ENCODE measurements around the gene SHB.

Gene SHB

DNA sequence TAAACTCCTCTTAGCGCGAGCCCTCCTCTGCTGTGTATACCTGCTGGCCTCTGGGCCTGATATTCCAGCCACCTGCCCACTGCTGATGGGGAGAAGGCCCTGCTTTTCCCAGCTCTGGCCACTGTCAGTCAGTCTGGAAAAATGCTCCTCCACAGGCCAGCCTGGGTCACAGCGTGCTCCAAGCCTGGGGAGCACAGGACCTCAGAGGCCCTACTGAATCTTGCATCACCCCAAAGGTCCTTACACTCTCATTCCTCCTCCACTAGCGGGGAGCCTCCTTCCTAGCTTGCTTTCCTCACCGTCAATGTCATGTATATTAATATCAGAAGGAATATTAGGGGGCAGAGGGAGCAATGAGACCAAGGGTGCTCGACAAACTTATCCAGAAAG is 73.7 kb downstream of the SHB start:
- POLR2A ChIA-PET, result no interaction called here
- CTCF ChIA-PET, result interaction anchor here (0.8 kb wide), 1 partner anchor 9 kb away, joined by 3 read pairs; no protein-coding TSS in a partner anchor
- DNase-seq (ENCODE audit: extremely low spot score), result no peak
- TF ChIP-seq FOXM1 (IDR thresholded peaks at IDR 0.05; ENCODE audit: borderline replicate concordance), result no peak

DNA sequence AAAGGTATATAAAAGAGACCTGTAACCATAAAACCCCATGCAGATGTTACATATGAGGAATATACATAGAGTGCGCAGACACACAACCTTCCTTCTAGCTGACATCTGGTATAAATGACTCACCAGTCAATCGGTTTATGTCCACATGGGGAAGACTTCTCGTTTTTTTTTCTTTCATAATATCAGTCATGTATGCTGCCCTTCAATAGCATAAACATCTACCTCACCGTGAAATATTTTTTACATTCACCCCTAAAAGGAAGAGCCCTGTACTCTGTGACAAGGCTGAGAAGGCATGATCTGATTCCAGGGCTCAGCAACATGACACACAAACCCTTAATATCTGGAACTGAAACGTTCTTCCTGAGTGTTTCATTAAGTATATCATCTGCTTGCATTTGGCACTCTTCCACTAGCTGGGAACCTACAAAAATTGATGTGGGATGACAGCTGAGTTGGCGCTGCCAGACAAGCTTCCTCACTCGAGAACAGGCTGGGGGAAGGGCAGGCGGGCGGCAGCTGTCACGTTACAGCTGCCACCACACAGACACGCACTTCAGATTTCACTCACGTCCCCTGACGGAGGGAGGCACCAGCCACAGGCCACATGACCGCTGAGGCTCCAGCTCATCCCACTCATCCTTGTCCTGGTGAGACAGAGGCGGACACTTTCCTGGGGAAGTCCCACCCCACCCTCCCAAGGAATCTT is 74.2 kb downstream of the SHB start:
- TF ChIP-seq TARDBP (IDR thresholded peaks at IDR 0.05) (no peak), L3MBTL2 (conservative IDR thresholded peaks at IDR 0.05) (no peak), FOXK2 (IDR thresholded peaks at IDR 0.05) (no peak), SP1 (IDR thresholded peaks at IDR 0.05) (no peak), ELF4 (IDR thresholded peaks at IDR 0.05) (no peak), SUZ12 (IDR thresholded peaks at IDR 0.05) (no peak), LEF1 (IDR thresholded peaks at IDR 0.05; ENCODE audit: borderline replicate concordance) (no peak), ARNT (IDR thresholded peaks at IDR 0.05) (no peak), NFRKB (IDR thresholded peaks at IDR 0.05) (no peak), FOXA1 (IDR thresholded peaks at IDR 0.05) (no peak), ZNF384 (IDR thresholded peaks at IDR 0.05) (no peak)
- ChIA-PET POLR2A (no interaction called here), CTCF (interaction anchor here (0.8 kb wide), 1 partner anchor 10 kb away, joined by 3 read pairs; no protein-coding TSS in a partner anchor)
- DNase-seq (ENCODE audit: extremely low spot score), result no peak

DNA sequence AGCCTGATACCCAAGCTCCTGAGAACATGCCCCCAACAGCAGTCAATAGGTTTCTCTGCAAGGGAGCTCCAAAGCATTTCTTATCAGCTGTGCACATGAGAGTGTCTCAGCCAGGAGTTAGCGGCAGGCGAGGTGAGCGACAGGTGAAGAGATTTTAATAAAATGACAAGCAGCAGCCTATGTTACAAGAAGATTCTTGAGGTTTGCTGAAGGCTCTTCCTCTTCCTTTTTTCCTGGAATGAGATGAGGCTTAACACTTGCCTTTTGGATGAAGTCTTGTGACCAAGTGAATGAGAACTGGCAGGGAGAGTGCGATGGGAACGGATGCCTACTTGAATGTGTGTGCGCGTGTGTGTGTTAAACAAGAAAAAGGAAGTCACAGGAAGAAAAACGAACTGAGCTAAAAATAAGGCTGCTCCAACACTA is 76.1 kb downstream of the SHB start:
- DNase-seq (ENCODE audit: extremely low spot score), result no peak
- TF ChIP-seq ARNT (IDR thresholded peaks at IDR 0.05) (no peak), PKNOX1 (IDR thresholded peaks at IDR 0.05) (no peak), SP1 (IDR thresholded peaks at IDR 0.05) (no peak), BHLHE40 (IDR thresholded peaks at IDR 0.05; ENCODE audit: borderline replicate concordance) (no peak), LEF1 (IDR thresholded peaks at IDR 0.05; ENCODE audit: borderline replicate concordance) (no peak), HDGF (IDR thresholded peaks at IDR 0.05; ENCODE audit: borderline replicate concordance) (no peak), TARDBP (IDR thresholded peaks at IDR 0.05) (no peak), CTBP1 (IDR thresholded peaks at IDR 0.05; ENCODE audit: borderline replicate concordance) (no peak), NFRKB (IDR thresholded peaks at IDR 0.05) (no peak), SUZ12 (IDR thresholded peaks at IDR 0.05) (no peak), ZNF384 (IDR thresholded peaks at IDR 0.05) (no peak), FOXM1 (IDR thresholded peaks at IDR 0.05; ENCODE audit: borderline replicate concordance) (no peak), ELF4 (IDR thresholded peaks at IDR 0.05) (no peak), FOXA1 (IDR thresholded peaks at IDR 0.05) (no peak), L3MBTL2 (conservative IDR thresholded peaks at IDR 0.05) (no peak), FOXK2 (IDR thresholded peaks at IDR 0.05) (no peak)
- CTCF ChIA-PET, result no interaction called here
- POLR2A ChIA-PET, result no interaction called here

DNA sequence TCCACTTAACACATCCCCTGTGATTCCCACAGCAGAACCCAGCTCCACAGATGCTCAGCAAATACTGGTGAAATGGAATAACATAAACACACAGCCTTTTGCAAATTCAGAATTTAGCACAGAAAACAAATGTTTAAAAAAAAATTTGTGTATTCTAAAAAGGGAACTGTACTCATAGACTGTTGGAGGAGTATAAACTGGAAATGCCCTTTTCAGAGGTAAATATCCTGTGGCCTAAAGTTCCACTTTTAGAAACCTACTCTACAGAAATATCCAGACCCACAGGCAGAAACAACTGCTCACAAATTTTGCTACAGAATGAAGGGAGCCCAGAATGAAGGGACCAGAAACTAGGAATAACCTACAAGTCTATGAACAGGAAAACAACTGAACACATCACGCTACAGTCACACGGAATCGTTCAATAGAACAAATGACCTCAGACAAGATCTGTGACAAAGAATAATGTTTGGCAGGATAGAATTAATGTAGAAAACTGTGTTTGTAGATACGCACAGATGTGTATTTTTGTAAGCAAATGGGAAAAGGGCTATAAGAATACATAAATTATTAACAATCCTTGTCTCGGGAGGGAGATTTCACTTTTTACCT is 78.5 kb downstream of the SHB start:
- no peak for DNase-seq (ENCODE audit: extremely low spot score)
- no peak for TF ChIP-seq FOXM1 (IDR thresholded peaks at IDR 0.05; ENCODE audit: borderline replicate concordance)
- TF ChIP-seq ELF4 (IDR thresholded peaks at IDR 0.05), result no peak
- no peak for TF ChIP-seq FOXK2 (IDR thresholded peaks at IDR 0.05)
- no peak for TF ChIP-seq FOXA1 (IDR thresholded peaks at IDR 0.05)
- no peak for TF ChIP-seq ARNT (IDR thresholded peaks at IDR 0.05)
- no peak for TF ChIP-seq CTBP1 (IDR thresholded peaks at IDR 0.05; ENCODE audit: borderline replicate concordance)
- no peak for TF ChIP-seq NFRKB (IDR thresholded peaks at IDR 0.05)
- ChIA-PET CTCF (no interaction called here), POLR2A (no interaction called here)

- DNase-seq (ENCODE audit: extremely low spot score), result no peak
- TF ChIP-seq SUZ12 (IDR thresholded peaks at IDR 0.05) (no peak), CTBP1 (IDR thresholded peaks at IDR 0.05; ENCODE audit: borderline replicate concordance) (no peak), HDGF (IDR thresholded peaks at IDR 0.05; ENCODE audit: borderline replicate concordance) (no peak), FOXK2 (IDR thresholded peaks at IDR 0.05) (no peak), LEF1 (IDR thresholded peaks at IDR 0.05; ENCODE audit: borderline replicate concordance) (no peak), SP1 (IDR thresholded peaks at IDR 0.05) (no peak), NFRKB (IDR thresholded peaks at IDR 0.05) (no peak), FOXA1 (IDR thresholded peaks at IDR 0.05) (no peak), BHLHE40 (IDR thresholded peaks at IDR 0.05; ENCODE audit: borderline replicate concordance) (no peak), ARNT (IDR thresholded peaks at IDR 0.05) (no peak), PKNOX1 (IDR thresholded peaks at IDR 0.05) (no peak), FOXM1 (IDR thresholded peaks at IDR 0.05; ENCODE audit: borderline replicate concordance) (no peak), ELF4 (IDR thresholded peaks at IDR 0.05) (no peak), ZNF384 (IDR thresholded peaks at IDR 0.05) (no peak)
- POLR2A ChIA-PET, result no interaction called here
- CTCF ChIA-PET, result no interaction called here
These were observed 79.3 kb downstream of the SHB start for GRCh38 chr9:37989701-37990100.

DNA sequence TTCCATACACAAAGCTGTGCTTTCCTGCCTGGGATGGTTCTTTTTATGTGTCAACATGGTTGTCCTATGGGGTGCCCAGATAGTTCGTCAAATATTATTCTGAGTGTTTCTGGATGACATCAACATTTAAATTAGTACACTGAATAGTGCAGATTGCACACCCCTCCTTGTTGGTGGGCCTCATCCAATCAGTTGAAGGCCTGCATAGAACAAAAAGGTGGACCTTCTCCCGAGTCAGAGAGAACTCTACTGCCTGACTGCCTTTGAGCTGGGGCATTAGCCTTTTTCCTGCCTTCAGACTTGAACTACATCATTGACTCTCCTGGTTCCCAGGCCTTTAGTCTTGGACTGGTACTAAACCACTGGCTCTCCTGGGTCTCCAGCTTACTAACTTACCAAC is 80.4 kb downstream of the SHB start:
- POLR2A ChIA-PET, result no interaction called here
- CTCF ChIA-PET, result no interaction called here
- TF ChIP-seq CTBP1 (IDR thresholded peaks at IDR 0.05; ENCODE audit: borderline replicate concordance), result no peak
- 0 out of 2 replicates have a peak, but pooled peaks have one; percentile 41 for TF ChIP-seq FOXM1 (IDR thresholded peaks at IDR 0.05; ENCODE audit: borderline replicate concordance)
- no peak for DNase-seq (ENCODE audit: extremely low spot score)

DNA sequence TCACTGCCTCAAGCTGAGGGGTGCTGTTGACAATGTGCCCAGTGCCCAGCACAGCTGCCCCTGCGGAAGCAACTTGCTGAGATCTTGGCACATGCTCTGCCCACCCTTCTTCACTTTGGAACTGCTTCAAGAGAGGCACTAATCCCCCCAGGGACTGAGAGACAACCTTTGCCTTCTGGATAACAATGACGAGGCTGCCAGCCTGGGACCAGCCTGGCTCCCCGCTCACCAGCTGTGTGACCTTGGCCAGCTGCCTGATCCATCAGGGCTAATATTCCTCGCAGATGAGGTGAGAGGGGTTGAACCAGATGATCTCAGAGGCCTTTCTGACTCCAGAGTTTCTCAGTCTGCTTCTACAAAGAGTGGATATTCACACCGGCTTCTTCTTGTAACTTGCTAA is 81.0 kb downstream of the SHB start:
- no peak for TF ChIP-seq NFRKB (IDR thresholded peaks at IDR 0.05)
- TF ChIP-seq L3MBTL2 (conservative IDR thresholded peaks at IDR 0.05), result no peak
- TF ChIP-seq FOXM1 (IDR thresholded peaks at IDR 0.05; ENCODE audit: borderline replicate concordance), result no peak
- TF ChIP-seq TARDBP (IDR thresholded peaks at IDR 0.05), result no peak
- TF ChIP-seq LEF1 (IDR thresholded peaks at IDR 0.05; ENCODE audit: borderline replicate concordance), result no peak
- no peak for TF ChIP-seq BHLHE40 (IDR thresholded peaks at IDR 0.05; ENCODE audit: borderline replicate concordance)
- TF ChIP-seq ZNF384 (IDR thresholded peaks at IDR 0.05), result no peak
- TF ChIP-seq ARNT (IDR thresholded peaks at IDR 0.05), result no peak
- no peak for TF ChIP-seq HDGF (IDR thresholded peaks at IDR 0.05; ENCODE audit: borderline replicate concordance)
- no peak for TF ChIP-seq CTBP1 (IDR thresholded peaks at IDR 0.05; ENCODE audit: borderline replicate concordance)
- no peak for TF ChIP-seq FOXK2 (IDR thresholded peaks at IDR 0.05)
- no peak for DNase-seq (ENCODE audit: extremely low spot score)
- ChIA-PET CTCF (no interaction called here), POLR2A (no interaction called here)
